ENCODE data around the gene ZBTB7C. TPM values are rescaled to one million over a fixed set of nuclear protein-coding genes. Genes with fewer than 3 reads are reported as not detected.
A peak's percentile ranks its signal among the peaks of the same experiment; 100 is the strongest.

Gene ZBTB7C
- total RNA-seq, 1 donor from 2014 or later = 0.61 TPM

- TF ChIP-seq CTCF (conservative IDR thresholded peaks at IDR 0.05) = no peak
- peaks cover 3% of the 10 kb centered on the region for H3K9me3 Mint-ChIP-seq
- DNase-seq (ENCODE audit: low read depth, low spot score) = no peak
- peaks cover 31% of the 10 kb centered on the region for H3K27me3 Mint-ChIP-seq (ENCODE audit: low read depth)
- no peaks in the 10 kb centered on the region for H3K36me3 Mint-ChIP-seq (ENCODE audit: low read depth)
- H3K4me3 Mint-ChIP-seq = no peak overlapping the region
- H3K4me1 Mint-ChIP-seq = peaks cover 13% of the 10 kb centered on the region
- peak overlapping the region; percentile 58 for H3K27ac Mint-ChIP-seq (ENCODE audit: unreplicated experiment)
These were observed 214.5 kb downstream of the ZBTB7C start for GRCh38 chr18:48194591-48195181.

- no peak overlapping the region for H3K4me3 Mint-ChIP-seq
- no peaks in the 10 kb centered on the region for H3K36me3 Mint-ChIP-seq (ENCODE audit: low read depth)
- H3K27me3 Mint-ChIP-seq (ENCODE audit: low read depth) = peaks cover 37% of the 10 kb centered on the region
- no peak for DNase-seq (ENCODE audit: low read depth, low spot score)
- no peak overlapping the region for H3K27ac Mint-ChIP-seq (ENCODE audit: unreplicated experiment)
- H3K4me1 Mint-ChIP-seq = peaks cover 10% of the 10 kb centered on the region
- peaks cover 3% of the 10 kb centered on the region for H3K9me3 Mint-ChIP-seq
- no peak for TF ChIP-seq CTCF (conservative IDR thresholded peaks at IDR 0.05)
These were observed 215.4 kb downstream of the ZBTB7C start for GRCh38 chr18:48193521-48194492.

GRCh38 chr18:48192542-48192941 lies 216.6 kb downstream of the ZBTB7C start:
- peaks cover 10% of the 10 kb centered on the region for H3K4me1 Mint-ChIP-seq
- no peak for DNase-seq (ENCODE audit: low read depth, low spot score)
- no peak overlapping the region for H3K4me3 Mint-ChIP-seq
- peaks cover 42% of the 10 kb centered on the region for H3K27me3 Mint-ChIP-seq (ENCODE audit: low read depth)
- H3K36me3 Mint-ChIP-seq (ENCODE audit: low read depth) = no peaks in the 10 kb centered on the region
- peaks cover 3% of the 10 kb centered on the region for H3K9me3 Mint-ChIP-seq
- no peak overlapping the region for H3K27ac Mint-ChIP-seq (ENCODE audit: unreplicated experiment)
- TF ChIP-seq CTCF (conservative IDR thresholded peaks at IDR 0.05) = no peak

- peaks cover 1% of the 10 kb centered on the region for H3K9me3 Mint-ChIP-seq
- peaks cover 45% of the 10 kb centered on the region for H3K27me3 Mint-ChIP-seq (ENCODE audit: low read depth)
- no peak for TF ChIP-seq CTCF (conservative IDR thresholded peaks at IDR 0.05)
- H3K4me3 Mint-ChIP-seq = no peak overlapping the region
- no peaks in the 10 kb centered on the region for H3K36me3 Mint-ChIP-seq (ENCODE audit: low read depth)
- H3K4me1 Mint-ChIP-seq = peaks cover 19% of the 10 kb centered on the region
- H3K27ac Mint-ChIP-seq (ENCODE audit: unreplicated experiment) = no peak overlapping the region
- no peak for DNase-seq (ENCODE audit: low read depth, low spot score)
These were observed 217.7 kb downstream of the ZBTB7C start for GRCh38 chr18:48191494-48191893.

DNA sequence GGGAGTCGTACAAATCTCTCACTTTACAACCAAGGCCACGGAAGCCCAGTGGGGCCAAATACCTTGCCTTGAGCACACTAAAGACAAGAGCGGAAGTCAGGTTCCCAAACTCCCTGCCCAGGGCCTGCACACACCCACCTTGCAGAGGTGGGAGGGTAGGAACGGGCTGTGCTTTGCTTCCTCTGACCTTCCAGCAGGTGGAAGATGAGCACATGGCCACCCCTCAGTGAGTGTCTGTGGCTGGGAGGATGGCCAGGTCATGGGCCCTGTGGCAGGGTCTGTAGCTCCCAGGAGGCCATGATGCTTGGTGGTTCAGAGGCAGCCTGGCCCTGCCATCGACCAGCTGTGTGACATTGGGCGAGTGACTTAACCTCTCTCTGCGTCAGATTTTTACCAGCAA lies 218.2 kb downstream of the ZBTB7C start:
- no peaks in the 10 kb centered on the region for H3K9me3 Mint-ChIP-seq

More for the DNA sequence above, 218.2 kb downstream of the ZBTB7C start:
- Mint-ChIP-seq H3K4me3 (no peak overlapping the region), H3K36me3 (ENCODE audit: low read depth) (no peaks in the 10 kb centered on the region), H3K27me3 (ENCODE audit: low read depth) (peaks cover 45% of the 10 kb centered on the region), H3K27ac (ENCODE audit: unreplicated experiment) (no peak overlapping the region), H3K4me1 (peaks cover 24% of the 10 kb centered on the region)
- DNase-seq (ENCODE audit: low read depth, low spot score) = no peak
- TF ChIP-seq CTCF (conservative IDR thresholded peaks at IDR 0.05) = no peak

Data from neural crest cell (in vitro differentiated cells).